Retinal pigment epithelial cell (primary cell): ENCODE data around the gene C17orf100.
"Not testable (repeated sequence)": the region's sequence is repeated elsewhere in the genome, so short reads cannot be mapped to it uniquely, and the experiment has no call there.

ENCODE experiments used
- DNase-seq: peaks from one replicate; pipeline ENCODE4 v3.0.0-alpha.2; 2010; ENCODE audit warnings: low read depth
- H3K4me3 ChIP-seq: 2 replicates; pipeline ENCODE4 v1.5.1; 2011; ENCODE audit warnings: mild to moderate bottlenecking, low read length, control low read depth, moderate library complexity
- TF ChIP-seq, protein P1 (sequence below): conservative IDR thresholded peaks from 2 replicates; pipeline ENCODE4 v1.5.1; 2011; ENCODE audit warnings: low read depth, low read length, control low read depth, inconsistent platforms

Gene C17orf100

DNA sequence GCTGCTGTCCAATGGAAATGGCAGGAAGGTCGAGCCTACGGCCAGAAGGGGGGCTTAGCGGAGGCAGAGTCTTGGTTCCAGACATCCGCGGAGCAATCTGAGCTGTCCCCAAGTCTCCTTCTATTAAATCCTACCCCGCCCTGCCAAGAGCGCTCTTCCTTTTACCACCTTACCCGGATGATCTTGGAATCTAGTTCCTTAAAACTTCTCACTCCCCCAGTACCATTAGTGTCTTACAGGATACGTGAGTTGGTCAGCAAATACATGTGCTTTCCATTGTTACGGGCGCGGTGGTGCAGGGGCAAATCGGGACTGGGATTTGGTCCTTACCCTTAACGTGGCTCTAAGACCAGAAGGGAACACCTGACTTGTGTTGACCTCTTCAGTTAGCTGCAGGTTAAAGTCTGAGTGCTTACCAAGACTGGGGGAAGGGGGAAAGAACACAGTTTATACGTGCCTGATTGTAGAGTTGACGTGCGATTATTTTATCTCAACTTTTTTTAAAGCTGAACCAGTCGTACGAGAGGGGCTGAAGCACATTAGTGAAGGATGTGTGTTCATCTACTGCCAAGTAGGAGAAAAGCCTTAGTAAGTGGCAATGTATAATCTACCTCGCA, 10.2 kb upstream of the C17orf100 start:
- H3K4me3 ChIP-seq: peak overlapping the region; percentile 96
- no peak for DNase-seq
- TF ChIP-seq, protein P1, sequence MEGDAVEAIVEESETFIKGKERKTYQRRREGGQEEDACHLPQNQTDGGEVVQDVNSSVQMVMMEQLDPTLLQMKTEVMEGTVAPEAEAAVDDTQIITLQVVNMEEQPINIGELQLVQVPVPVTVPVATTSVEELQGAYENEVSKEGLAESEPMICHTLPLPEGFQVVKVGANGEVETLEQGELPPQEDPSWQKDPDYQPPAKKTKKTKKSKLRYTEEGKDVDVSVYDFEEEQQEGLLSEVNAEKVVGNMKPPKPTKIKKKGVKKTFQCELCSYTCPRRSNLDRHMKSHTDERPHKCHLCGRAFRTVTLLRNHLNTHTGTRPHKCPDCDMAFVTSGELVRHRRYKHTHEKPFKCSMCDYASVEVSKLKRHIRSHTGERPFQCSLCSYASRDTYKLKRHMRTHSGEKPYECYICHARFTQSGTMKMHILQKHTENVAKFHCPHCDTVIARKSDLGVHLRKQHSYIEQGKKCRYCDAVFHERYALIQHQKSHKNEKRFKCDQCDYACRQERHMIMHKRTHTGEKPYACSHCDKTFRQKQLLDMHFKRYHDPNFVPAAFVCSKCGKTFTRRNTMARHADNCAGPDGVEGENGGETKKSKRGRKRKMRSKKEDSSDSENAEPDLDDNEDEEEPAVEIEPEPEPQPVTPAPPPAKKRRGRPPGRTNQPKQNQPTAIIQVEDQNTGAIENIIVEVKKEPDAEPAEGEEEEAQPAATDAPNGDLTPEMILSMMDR: no peak

DNA sequence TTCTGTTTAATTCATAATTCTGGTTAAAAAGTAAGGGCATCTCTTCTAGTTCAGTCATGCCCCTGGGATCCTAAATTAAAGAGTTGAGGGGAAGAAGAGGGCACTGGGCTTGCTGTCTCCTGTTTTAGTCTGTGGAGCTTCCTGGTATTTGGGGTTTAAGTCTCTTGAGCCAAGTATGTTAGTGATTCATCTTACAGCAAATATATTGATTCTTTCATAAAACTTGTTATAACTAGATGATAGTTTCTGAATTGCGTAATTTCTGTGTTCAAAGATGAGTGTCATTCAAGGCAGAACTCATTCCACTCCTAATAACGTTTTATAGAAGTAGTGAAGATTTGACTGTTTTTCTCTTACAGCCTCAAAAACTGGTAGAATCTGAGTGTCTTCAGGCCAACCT, 9.0 kb upstream of the C17orf100 start:
- TF ChIP-seq, protein P1: no peak
- DNase-seq: no peak
- no peak overlapping the region for H3K4me3 ChIP-seq

DNA sequence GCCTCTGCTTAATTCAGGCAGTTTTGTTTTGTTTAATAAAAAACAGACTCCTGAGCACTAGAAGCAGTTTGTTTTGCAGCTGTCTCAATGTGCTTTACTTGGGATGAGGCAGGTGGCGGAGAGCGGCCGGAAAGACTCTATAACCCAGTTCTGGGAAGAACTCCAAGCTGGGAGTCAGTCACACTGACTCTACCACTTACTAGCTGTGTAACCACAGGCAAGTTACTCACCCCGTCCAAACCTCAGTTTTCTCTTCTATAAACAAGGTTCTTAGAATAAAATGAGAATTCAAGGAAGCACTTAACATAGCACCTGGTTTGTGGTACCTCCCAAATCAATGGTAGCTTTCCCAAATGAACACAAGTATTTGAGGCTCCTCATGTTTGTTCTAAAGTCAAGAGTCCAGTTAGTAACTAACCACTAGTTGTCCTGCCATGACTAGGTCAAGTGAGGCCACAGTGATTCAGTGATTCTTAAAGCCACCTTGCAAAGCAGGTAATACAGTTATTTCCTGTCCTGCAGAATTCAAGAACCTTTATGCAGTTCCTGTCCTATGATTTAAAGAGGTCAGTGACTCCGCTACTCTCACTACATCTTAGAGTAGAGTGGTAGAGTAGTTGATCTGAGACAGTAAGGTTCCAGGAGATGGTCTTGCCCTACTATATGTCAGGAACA, 8.0 kb upstream of the C17orf100 start:
- no peak overlapping the region for H3K4me3 ChIP-seq
- no peak for DNase-seq
- TF ChIP-seq, protein P1: no peak

DNA sequence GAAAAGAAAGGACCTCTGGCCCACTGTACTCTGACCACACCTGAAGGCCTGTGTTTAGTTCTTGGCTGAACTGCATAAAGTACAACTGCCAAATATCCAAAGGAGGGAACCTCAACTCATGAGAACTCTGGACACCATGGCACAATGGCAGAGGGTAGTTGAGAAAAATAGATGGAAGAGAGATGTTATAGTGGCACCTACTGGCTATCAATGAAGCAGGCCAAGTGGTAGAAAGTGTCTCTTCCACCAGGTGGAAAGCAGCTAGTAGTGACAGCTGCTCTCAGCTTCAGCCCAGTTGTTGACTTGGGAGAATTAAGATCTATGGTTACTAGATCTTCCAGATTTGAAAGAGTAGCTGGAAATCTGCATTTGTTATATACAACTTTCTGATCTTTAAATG, 3.4 kb upstream of the C17orf100 start:
- H3K4me3 ChIP-seq: no peak overlapping the region
- DNase-seq: no peak
- TF ChIP-seq, protein P1: no peak

DNA sequence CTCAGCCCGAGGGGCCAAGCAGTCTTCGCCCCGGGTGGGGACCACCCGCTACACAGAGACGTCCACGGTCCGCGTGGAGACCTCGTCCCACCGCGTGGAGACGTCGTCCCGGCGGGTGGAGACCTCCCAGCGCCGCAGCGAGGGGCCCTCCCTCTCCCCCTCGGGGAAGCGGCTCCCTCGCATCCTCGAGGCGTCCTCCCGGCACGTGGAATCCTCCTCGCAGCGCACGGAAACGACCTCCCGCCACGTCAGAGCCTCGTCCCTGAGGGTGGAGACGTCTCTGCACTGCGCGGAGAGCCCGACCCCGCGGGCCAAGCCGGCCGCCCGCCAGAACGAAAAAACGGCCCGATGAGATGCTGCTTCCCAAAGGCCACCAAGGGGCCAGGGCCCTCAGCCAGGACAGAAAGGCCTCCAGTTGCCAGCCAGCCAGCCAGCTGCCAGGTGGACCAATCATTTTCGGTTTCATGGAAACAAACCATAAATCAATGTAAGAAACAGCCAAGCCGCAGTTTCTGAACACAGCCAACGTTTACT, 424 bp downstream of the C17orf100 start:
- TF ChIP-seq, protein P1: no peak
- peak overlapping the region; percentile 99 for H3K4me3 ChIP-seq
- no peak for DNase-seq

DNA sequence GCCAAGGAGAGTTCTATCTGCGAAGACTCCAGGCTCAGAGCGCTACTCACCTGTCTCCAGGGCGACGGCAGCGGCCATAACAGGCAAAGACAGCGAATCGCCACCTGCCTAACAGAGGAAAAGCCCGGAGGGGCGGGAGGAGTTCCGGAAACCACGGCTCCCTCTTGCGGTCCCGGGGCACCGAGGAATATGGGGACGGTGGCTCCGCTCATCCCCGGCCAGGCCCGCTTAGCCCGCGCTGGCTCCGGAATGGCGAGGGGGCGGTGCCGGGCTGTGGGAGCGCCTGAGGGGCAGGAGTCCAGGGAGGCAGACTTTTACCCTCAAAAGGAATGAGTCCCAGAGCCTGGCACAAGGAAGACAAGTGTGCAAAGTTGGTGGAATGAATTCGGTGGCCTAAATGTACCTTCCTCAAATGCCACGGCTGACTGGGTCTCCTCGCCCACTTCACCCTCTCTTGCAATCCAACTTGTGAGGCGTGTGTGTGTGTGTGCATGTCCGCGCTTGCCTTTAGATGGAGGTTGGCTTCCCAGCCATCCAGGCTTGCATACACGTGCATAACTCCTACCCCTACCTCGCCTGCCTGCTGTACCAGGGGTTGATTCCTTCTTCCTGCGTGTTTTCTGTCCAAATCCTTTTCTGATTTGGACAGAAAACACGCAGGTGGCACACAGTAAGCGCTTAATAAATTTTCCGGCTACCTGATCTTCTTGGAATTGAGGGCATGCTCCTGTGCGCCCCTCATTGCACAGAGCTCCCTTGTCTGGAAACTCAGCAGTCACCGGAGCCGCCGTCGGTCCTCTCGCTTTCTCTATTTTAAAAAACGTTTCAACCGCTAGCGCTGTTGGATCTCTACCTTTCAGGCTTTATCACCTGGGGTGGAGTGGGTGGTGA, 3.5 kb downstream of the C17orf100 start:
- H3K4me3 ChIP-seq: peak overlapping the region; percentile 35
- TF ChIP-seq, protein P1: peak; percentile 35
- no peak for DNase-seq

DNA sequence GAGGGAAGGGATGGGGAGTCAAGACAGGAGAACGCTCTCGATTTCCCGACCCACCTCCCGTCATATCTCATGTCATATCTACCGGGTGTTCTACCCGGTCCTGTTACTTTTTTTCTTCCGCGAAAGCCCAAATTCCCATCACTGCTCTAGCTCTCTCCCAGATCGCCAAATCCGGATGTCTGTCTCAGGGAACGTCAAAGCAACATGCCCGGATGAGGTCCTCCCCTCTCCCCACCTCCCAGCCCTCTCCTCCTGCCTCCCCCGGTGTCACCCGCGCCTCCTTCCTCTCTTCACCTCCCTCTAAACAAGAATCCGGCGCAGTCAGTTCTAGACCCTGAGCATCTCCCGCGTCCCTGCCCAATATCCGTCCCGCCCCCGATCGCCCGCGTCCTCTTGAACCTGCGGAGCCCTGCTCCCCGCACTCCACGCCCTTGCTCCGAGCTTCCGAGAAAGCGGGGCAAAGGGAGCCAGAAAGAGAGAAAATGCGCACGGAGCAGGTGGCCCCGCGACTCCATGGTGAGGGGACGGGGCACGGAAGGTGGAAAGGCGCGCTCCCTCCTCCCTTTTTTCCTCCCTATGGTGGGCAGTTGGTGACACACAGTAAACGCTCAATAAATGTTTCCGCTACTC, 4.3 kb downstream of the C17orf100 start:
- DNase-seq, H3K4me3 ChIP-seq: not testable (repeated sequence)

DNA sequence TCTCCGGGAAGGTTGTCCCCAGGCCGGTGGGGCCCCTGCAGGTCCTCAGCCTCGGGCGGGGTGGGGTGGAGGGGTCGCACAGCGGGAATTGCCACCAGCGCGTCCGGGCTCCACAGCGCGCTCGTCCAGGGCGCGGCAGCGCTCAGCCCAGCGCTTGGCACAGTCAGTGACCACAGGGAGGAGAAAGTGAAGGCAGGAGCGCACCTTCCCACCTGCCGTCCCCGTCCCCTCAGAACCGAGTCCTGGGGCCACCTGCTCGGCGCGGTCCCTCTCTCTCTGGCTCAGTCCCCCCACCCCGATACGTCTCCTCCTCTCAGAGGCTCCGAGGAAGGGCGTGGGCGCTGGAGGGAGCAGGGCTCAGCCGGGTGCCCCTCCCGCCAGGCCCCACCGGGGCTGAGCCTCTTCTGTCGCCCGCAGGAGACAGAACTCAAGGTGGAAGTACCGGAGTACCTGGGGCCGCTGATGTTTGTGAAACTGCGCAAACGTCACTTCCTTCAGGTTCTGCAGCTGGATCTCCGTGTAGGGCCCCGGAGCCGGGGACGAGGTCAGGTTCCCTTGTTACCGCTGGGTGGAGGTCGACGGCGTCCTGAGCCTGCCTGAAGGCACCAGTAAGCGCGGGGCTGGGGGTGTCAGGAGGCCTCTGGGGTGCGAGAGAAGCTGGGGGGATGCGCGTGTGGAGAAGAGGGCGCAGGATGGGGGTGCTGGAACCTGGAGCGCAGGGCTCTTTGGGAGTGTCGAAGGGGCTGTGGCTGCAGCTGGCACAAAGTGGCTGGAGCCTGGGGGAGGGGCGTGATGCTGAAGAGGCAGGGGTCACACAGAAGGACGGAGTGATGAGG, 5.5 kb downstream of the C17orf100 start:
- not testable (repeated sequence) for H3K4me3 ChIP-seq, DNase-seq
